Ramos (cell line): ENCODE results near the gene ALDH1L1.

Experiments
- in situ Hi-C: fragments of 300-500 bp; cut with MboI; formaldehyde crosslinking; loops from one replicate; pipeline ENCODE4 v1.14.3; 2022; ENCODE audit warnings: low sequenced_read_pairs; ENCODE audit not compliant: unreplicated experiment

ALDH1L1 gene

DNA sequence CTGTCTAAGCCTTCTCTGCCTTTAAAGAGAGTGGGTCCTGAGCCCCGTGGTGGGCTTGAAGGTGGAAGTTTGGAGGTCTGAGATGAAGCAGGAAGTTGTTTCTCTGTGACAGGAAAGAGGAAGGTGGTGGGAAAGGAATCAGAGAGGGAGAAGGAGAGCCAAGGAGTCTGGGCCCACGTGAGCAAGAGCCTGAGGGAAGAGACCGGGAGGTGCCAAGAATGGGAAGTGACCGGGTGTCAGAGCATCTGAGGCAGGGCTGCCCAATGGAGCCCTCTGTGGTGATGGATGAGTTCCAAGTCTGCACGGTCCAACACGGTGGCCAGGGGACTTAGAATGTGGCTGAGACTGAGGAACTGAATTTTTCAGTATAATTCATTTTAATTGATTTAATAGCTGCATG lies 24.6 kb downstream of the ALDH1L1 start:
- in situ Hi-C loops = no loop called here

GRCh38 chr3:126155280-126155640 lies 25.1 kb downstream of the ALDH1L1 start:
- in situ Hi-C loops = no loop called here

DNA sequence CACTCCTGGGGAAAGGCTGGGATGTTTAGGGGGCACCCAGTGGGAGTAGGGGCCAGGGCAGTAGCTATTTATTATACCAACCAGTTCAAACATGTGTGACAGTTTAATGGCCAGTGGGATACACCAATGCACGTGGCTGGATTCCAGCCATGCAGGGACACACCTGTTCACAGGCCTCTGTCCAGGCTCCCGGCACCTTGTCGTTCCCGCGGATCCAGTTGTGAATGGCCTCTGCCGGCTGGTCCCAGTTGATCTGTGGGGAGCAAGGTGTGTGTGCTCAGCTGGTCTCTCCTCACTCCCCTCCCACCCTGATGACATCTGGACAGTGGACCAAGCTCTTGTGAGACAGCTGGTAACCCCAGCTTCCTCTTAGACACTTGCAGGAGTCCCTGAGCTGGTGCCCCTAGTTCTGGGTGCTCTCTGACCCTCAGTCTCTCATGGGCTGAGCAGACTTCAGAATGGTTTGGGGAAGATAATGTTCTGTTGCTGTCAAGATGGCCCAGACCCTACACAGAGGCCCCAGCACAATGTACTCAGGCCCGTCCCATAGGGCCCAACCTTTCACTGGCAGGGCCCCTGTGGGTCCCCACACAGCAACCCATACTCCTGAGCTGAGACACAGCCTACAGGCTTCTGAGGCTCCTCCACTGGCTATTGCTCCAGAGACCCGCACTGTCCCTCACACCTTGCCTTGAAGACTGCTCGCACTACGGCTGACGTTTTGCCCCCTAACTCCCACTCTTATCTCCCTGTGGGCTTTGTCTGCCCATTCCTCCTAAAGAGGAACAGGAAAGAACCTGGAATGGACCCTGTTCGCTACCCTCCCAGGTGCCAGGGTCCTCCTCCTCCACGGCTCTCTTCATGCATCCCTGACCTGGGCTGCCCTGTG lies 25.8 kb downstream of the ALDH1L1 start:
- in situ Hi-C loops = no loop called here

- in situ Hi-C loops = no loop called here
Measured at GRCh38 chr3:126153695-126154360, 26.6 kb downstream of the ALDH1L1 start.

GRCh38 chr3:126152901-126153694 lies 27.3 kb downstream of the ALDH1L1 start:
- in situ Hi-C loops = no loop called here

- in situ Hi-C loops = no loop called here
Measured at GRCh38 chr3:126152458-126152857, 27.9 kb downstream of the ALDH1L1 start.

DNA sequence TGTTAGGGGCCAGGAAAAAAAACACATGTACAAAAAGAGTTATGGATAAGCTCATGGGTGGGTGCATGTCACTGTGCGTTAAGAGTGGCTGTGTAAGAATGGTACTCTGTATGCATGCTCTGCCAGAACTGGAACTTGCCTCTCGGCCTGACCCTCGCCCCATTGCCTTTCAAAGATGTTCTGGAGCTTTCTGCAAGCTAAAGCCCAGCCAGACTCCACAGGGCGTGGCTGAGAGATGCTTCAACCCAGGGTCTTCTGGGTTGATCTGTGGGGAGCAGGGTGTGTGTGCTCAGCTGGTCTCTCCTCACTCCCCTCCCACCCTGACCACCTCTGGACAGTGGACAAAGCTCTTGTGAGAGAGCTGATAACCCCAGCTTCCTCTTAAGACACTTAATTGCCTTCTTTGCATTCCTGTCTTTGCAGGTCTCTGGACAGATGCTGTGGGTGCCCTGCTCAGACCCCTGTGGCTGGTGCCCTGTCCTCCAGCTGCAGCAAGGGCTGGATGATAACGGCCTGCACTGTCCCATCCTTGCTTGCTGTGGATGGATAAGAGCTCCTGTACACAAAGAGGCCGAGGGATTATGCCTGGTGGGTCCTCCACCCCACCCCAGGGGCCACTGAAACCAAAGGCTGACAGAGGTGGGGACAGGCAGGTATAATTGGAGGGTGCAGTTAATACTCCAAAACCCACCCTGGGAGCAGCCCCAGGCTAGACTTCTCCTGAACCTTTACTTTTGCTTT lies 28.7 kb downstream of the ALDH1L1 start:
- in situ Hi-C loops = no loop called here

GRCh38 chr3:126149960-126150515 lies 30.3 kb downstream of the ALDH1L1 start:
- in situ Hi-C loops = no loop called here

DNA sequence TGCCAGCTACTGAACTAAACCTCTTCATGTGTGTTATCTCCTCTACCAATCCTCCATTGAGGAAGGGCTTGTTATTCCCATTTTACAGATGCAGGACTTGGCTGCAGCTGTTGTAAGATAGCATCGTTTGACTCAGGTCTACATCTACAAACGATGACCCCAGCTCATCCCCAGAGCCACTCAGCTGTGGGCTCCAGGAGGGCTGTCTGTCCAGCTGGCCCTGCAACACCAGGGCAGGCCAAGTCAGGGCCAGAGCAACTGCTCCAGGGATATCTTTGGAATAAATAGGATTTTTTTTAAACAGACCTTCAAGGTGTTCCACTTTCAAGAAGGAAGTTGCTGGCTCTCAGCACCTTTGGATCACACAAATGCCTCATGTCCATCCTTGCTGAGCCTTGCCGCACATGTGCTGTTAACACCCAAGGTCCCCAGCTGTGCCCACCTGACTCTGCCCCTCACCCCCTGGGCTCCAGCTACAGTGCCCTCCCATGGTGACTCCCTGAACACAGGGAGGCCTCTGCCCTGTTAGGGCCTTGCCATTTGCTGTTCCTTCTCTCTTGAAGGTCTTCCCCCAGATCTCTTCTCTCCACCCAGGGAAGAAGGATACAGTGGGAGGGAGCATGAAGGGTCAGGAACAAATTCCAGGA lies 31.0 kb downstream of the ALDH1L1 start:
- in situ Hi-C loops = no loop called here

DNA sequence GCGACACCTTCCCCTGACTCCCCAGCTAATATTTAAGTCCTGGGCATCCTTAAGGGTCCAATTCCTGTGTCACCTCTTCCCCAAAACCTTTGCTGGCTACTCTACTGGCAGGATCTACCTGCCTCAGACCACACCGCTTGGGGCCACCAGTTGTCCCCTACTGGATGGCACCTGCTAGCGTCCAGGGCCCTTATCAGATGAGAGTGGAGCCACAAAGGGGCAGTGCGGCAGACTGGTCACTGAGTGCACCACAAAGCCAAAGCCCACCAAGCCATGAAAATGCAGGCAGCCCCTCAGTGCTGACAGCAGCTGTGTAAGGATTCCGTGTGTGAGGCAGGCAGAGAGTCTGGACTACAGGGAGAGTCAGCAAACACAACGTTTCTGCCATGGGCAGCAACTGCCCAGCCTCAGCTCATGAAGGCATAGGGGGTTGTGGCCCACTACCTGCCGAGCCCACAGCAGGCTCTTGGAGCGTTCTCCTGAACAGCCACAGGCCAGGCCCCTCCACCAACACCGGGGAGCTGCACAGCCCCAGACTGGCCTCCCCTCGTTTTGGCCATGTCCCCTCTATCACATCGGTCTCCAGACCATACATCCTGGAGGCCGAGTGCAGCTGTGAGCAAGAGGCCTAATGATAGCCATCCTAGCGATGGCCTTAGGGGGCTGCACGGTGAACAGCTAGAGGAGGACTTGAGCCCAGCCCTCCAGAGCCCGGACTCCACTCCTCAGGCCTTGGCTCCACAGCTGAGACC lies 32.3 kb downstream of the ALDH1L1 start:
- in situ Hi-C loops = no loop called here

DNA sequence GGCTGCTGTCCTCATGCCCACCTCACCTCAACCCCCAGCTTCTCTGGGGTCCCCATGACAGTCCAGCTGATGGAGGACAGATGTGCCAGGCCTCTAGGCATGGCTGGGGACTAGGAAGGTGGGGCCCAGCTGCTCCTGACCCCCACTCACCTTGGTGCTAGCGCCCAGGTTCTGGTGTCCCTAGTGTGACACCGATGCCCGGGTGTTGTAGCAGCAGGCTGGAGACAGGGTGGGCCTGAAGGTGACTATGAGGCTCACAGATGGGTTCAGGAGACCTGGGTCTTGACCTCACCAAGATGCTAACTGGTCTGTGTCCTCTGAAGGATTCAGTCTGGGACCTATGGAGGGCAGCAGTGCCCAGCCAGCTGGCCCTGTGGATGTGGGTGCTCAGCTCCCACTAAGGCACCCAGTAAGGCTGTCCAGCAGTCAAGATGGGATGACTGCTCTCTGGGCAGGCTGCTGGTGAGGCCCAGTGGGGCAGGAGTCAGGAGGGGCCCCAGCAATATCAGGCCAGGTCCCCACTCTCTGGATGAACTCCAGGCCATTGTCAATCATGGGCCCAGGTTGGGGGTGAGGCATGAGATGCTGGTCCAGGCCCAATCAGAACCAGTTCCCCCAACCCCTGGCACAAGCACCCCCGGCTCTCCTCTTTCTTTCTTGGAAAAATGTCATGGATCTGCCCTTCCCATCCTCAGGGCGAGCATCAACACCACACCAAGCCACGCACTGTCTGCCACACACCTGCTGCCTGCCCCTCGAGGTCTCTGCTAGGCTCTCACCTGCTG lies 33.0 kb downstream of the ALDH1L1 start:
- in situ Hi-C loops = no loop called here

GRCh38 chr3:126146525-126147146 lies 33.8 kb downstream of the ALDH1L1 start:
- in situ Hi-C loops = no loop called here

DNA sequence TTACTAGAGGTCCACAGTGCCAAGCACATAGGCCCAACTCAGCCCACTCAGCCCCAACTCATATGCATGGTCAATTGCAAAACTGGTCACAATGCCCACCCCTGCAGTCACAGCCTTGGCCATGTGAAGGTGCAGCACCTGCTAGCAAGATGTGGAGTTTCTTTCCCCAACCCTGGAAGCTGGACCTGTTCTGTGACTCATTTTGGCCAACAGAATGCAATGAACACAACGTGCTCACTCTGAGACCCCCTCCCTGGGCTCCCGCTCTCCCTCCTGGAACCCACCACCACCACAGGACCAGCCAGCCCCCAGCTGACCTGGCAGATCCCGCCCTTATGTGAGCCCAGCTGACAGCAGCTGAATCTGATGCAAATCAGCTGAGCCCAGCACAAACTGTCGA lies 34.4 kb downstream of the ALDH1L1 start:
- in situ Hi-C loops = no loop called here

DNA sequence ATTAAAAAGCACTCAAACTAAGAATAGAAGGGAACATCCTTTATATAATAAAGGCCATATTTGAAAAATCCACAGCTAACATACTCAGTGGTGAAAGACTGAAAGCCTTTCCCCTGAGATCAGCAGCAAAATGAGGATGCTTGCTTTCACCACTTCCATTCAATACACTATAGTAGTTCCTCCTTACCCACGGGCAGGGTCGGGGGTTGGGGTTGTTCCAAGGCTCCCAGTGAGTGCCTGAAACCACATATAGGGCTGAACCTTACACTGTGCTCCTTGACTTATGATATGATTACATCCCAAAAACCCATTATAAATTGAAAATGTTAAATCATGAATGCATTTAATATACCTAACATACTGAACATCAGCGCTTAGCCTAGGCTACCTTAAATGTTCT lies 37.7 kb downstream of the ALDH1L1 start:
- in situ Hi-C loops = no loop called here

- in situ Hi-C loops = no loop called here
Measured at GRCh38 chr3:126137490-126138130, 42.8 kb downstream of the ALDH1L1 start.

DNA sequence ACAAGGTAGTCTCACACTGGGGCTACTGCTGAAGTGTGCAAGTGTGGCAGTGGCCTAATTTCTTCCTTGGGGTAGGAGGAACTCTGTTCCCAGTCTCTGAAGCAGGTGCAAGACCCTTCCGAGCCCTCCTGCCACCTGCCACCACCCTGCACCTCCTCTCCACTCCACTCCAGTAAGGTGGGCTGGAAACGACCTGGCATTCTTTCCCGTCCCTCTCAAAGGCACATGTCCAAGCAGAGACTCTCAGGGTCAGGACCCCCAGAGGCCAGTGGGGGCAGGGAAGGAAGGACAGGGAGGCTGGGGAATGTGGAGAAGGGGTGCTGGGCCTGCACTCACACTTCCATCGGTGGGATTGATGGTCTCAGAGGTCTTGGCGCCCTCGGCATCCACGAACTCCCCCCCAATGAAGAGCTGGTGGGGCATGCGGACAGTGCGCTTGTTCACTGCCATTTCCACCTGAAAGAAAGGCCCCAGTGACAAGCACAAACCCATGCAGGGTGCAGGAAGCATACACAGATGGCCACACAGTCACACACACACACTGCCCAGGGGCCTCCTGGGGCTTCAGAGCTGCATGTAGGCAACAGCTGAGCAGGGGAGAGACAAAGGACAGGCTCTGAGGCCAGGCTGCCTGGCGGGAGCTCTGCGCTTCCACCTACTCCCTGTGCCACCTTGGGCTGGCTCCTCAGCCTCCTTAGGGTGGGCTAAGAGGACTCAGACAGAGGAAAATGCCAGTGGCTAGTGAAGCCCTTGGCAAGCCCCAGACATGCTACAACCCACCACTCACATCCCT lies 43.8 kb downstream of the ALDH1L1 start:
- in situ Hi-C loops = no loop called here
